CD14-positive monocyte (primary cell): ENCODE measurements around the gene PIP5K1C. TPM values are rescaled to one million over a fixed set of nuclear protein-coding genes. Genes with fewer than 3 reads are reported as not detected.

Experiments
- DNase-seq, 3 donors: peaks; one replicate each; pipeline ENCODE4 v3.0.0-alpha.2; 2011 to 2022
- H2AFZ ChIP-seq: 2 replicates; pipeline ENCODE4 v1.6.0; 2012; ENCODE audit warnings: mild to moderate bottlenecking, low read depth, low read length, inconsistent platforms; ENCODE audit not compliant: insufficient read depth, poor library complexity, severe bottlenecking
- H3K27ac ChIP-seq, 2 donors: 1 replicate in 1 of 2; 2 replicates in 1 of 2; pipeline ENCODE4 v1.5.1; 2012 to 2013; ENCODE audit warnings: low read length in 2 of 2, control low read depth in 1 of 2, inconsistent platforms in 1 of 2, low read depth in 1 of 2, mild to moderate bottlenecking in 1 of 2
- H3K27me3 ChIP-seq, 2 donors: one replicate each; pipeline versions ENCODE4 v1.6.0 to v1.6.1; 2011 to 2013; ENCODE audit warnings: low read length in 2 of 2; ENCODE audit not compliant: control insufficient read depth in 2 of 2, insufficient read depth in 2 of 2
- H3K36me3 ChIP-seq, 2 donors: replicated peaks in 1 of 2; 1 replicate in 1 of 2; 2 replicates in 1 of 2; pipeline versions ENCODE4 v1.5.1 to v1.6.1; 2012 to 2013; ENCODE audit warnings: low read length in 2 of 2, control low read depth in 1 of 2, inconsistent platforms in 1 of 2, mild to moderate bottlenecking in 1 of 2; ENCODE audit not compliant: insufficient read depth in 2 of 2, control insufficient read depth in 1 of 2
- H3K4me1 ChIP-seq, 2 donors: 1 replicate in 1 of 2; 2 replicates in 1 of 2; pipeline versions ENCODE4 v1.5.1 to v1.6.1; 2012 to 2013; ENCODE audit warnings: low read length in 2 of 2, control low read depth in 1 of 2, inconsistent platforms in 1 of 2, mild to moderate bottlenecking in 1 of 2, moderate library complexity in 1 of 2; ENCODE audit not compliant: insufficient read depth in 2 of 2, control insufficient read depth in 1 of 2
- H3K4me2 ChIP-seq: replicated peaks from 2 replicates; pipeline ENCODE3; 2012; ENCODE audit warnings: low read length, moderate library complexity, mild to moderate bottlenecking; ENCODE audit not compliant: poor library complexity, severe bottlenecking; ENCODE audit errors: extremely low read depth
- H3K4me3 ChIP-seq, 3 experiments: fragments of 200-600 bp in 1 of 3; sonication (generic) in 1 of 3; replicated peaks in 1 of 3; 1 replicate in 2 of 3; 2 replicates in 1 of 3; pipeline ENCODE4 v1.5.1; 2011 to 2013; ENCODE audit warnings: low read length in 3 of 3, mild to moderate bottlenecking in 3 of 3, control low read depth in 2 of 3, low read depth in 2 of 3, inconsistent platforms in 1 of 3, moderate library complexity in 1 of 3
- H3K79me2 ChIP-seq: 2 replicates; pipeline ENCODE4 v1.6.0; 2012; ENCODE audit warnings: mild to moderate bottlenecking, control low read depth, inconsistent platforms, low read length, moderate library complexity; ENCODE audit not compliant: insufficient read depth
- H3K9ac ChIP-seq: 2 replicates; pipeline ENCODE4 v1.6.0; 2017; ENCODE audit warnings: low read length, mild to moderate bottlenecking; ENCODE audit not compliant: insufficient read depth, poor library complexity, severe bottlenecking
- H3K9me3 ChIP-seq, 2 donors: replicated peaks in 1 of 2; 1 replicate in 1 of 2; 2 replicates in 1 of 2; pipeline versions ENCODE4 v1.5.1 to v1.6.1; 2012 to 2013; ENCODE audit warnings: low read length in 2 of 2, control low read depth in 1 of 2; ENCODE audit not compliant: control insufficient read depth in 1 of 2, insufficient read depth in 1 of 2
- H4K20me1 ChIP-seq: 2 replicates; pipeline ENCODE4 v1.6.0; 2012; ENCODE audit warnings: mild to moderate bottlenecking, low read length, control low read depth, moderate library complexity; ENCODE audit not compliant: insufficient read depth
- H3K27ac Mint-ChIP-seq, 7 donors: one replicate each; pipeline ENCODE4 v1.8.0; 2020; ENCODE audit warnings: mild to moderate bottlenecking in 7 of 7, mixed read lengths in 7 of 7, moderate library complexity in 6 of 7, inconsistent platforms in 2 of 7
- H3K27me3 Mint-ChIP-seq, 3 donors: one replicate each; pipeline ENCODE4 v1.8.0; 2021 to 2022; ENCODE audit warnings: low read depth in 3 of 3, mild to moderate bottlenecking in 3 of 3, mixed read lengths in 3 of 3, moderate library complexity in 3 of 3, inconsistent platforms in 1 of 3
- H3K36me3 Mint-ChIP-seq, 2 donors: one replicate each; pipeline ENCODE4 v1.8.0; 2020; ENCODE audit warnings: mixed read lengths in 2 of 2, inconsistent platforms in 1 of 2, mild to moderate bottlenecking in 1 of 2
- H3K4me1 Mint-ChIP-seq: one replicate; pipeline ENCODE4 v1.8.0; 2020; ENCODE audit warnings: mild to moderate bottlenecking, mixed read lengths
- H3K4me3 Mint-ChIP-seq, 2 donors: one replicate each; pipeline ENCODE4 v1.8.0; 2020; ENCODE audit warnings: mild to moderate bottlenecking in 2 of 2, mixed read lengths in 2 of 2, moderate library complexity in 1 of 2
- H3K9me3 Mint-ChIP-seq, 7 donors: one replicate each; pipeline ENCODE4 v1.8.0; 2020 to 2022; ENCODE audit warnings: mixed read lengths in 7 of 7, mild to moderate bottlenecking in 6 of 7, moderate library complexity in 6 of 7, inconsistent platforms in 2 of 7
- CTCF ChIP-seq: fragments of 200-600 bp; IDR thresholded peaks from one replicate; pipeline ENCODE4 v1.8.0; 2022; ENCODE audit warnings: antibody characterized with exemption, mild to moderate bottlenecking
- WGBS: methylation state at CpG from one replicate; pipeline ENCODE4 v1.1.5; 2013; ENCODE audit warnings: missing lambda C conversion rate; ENCODE audit not compliant: insufficient coverage; 5-methylcytosine and 5-hydroxymethylcytosine counted together
- intact Hi-C, 2 donors: fragments of 100-400 bp; cut with micrococcal nuclease; formaldehyde crosslinking; loops; one replicate each; pipeline versions ENCODE4 v1.15.0 to v1.15.1; 2023
- polyA plus RNA-seq, 3 donors: library from polyadenylated mRNA; depleted of rRNA in 1 of 3; unstranded in 2 of 3; stranded (reverse) in 1 of 3; fragments of 300-500 nt in 2 of 3; fragments of >200 nt in 1 of 3; fragmentation: Illumina TruSeq in 2 of 3; gene quantifications; 1 replicate in 2 of 3; 2 replicates in 1 of 3; pipeline ENCODE4 v1.2.3, GENCODE V29; 2012 to 2021

PIP5K1C gene
- polyA plus RNA-seq, 3 donors: 6.5 to 19.5 (median 10.1) TPM

- Histone ChIP-seq H3K9me3 (no peaks in the 10 kb centered on the region), H3K4me2 (peak overlapping the region; percentile 65), H4K20me1 (peaks cover 98% of the 10 kb centered on the region), H3K27me3 (peaks cover 3 to 18% of the 10 kb centered on the region in 2 donors), H3K9ac (peak overlapping the region; percentile 60), H3K4me1 (peaks cover 25% of the 10 kb centered on the region in 2 donors), H2AFZ (no peak overlapping the region), H3K4me3 (peak overlapping the region in 1 of 3 experiments; percentile 49), H3K36me3 (peaks cover 1 to 18% of the 10 kb centered on the region in 2 donors), H3K79me2 (peaks cover 17% of the 10 kb centered on the region), H3K27ac (no peak overlapping the region)
- peaks cover 27 to 41% of the 10 kb centered on the region in 2 donors for H3K36me3 Mint-ChIP-seq
- peak overlapping the region; percentile 65 to 76 for H3K4me3 Mint-ChIP-seq
- WGBS: 13% methylated on average over 34 of the region's 40 CpGs
- intact Hi-C loops: no loop called here
- peaks cover 13 to 29% (median 21%) of the 10 kb centered on the region in 3 donors for H3K27me3 Mint-ChIP-seq
- peaks cover 0 to 6% (median 0%) of the 10 kb centered on the region in 7 donors for H3K9me3 Mint-ChIP-seq
- peak; percentile 6 to 36 (median 15) for DNase-seq
- H3K4me1 Mint-ChIP-seq: peaks cover 24% of the 10 kb centered on the region
- TF ChIP-seq CTCF: no peak
- H3K27ac Mint-ChIP-seq: peak overlapping the region in 1 of 7 donors; percentile 37
Measured at GRCh38 chr19:3671680-3672574, 28.3 kb downstream of the PIP5K1C start.

- Histone ChIP-seq H3K4me2 (peak overlapping the region; percentile 65), H3K9me3 (no peaks in the 10 kb centered on the region), H3K79me2 (peaks cover 11% of the 10 kb centered on the region), H3K36me3 (peaks cover 2 to 27% of the 10 kb centered on the region in 2 donors), H3K9ac (peak overlapping the region; percentile 60), H2AFZ (no peak overlapping the region), H3K4me3 (peak overlapping the region in 1 of 3 experiments; percentile 49), H3K27me3 (peaks cover 3 to 18% of the 10 kb centered on the region in 2 donors), H3K4me1 (peaks cover 21 to 25% of the 10 kb centered on the region in 2 donors), H3K27ac (no peak overlapping the region), H4K20me1 (peaks cover 98% of the 10 kb centered on the region)
- Mint-ChIP-seq H3K27ac (peak overlapping the region in 4 of 7 donors; percentile 25 to 88 (median 60)), H3K4me1 (peaks cover 24% of the 10 kb centered on the region), H3K4me3 (peak overlapping the region; percentile 65 to 88), H3K27me3 (peaks cover 13 to 29% (median 21%) of the 10 kb centered on the region in 3 donors), H3K9me3 (peaks cover 0 to 6% (median 0%) of the 10 kb centered on the region in 7 donors), H3K36me3 (peaks cover 33 to 43% of the 10 kb centered on the region in 2 donors)
- WGBS: 3% methylated on average over 35 of the region's 45 CpGs
- intact Hi-C loops: no loop called here
- peak; percentile 12 to 43 (median 18) for DNase-seq
- TF ChIP-seq CTCF: no peak
Measured at GRCh38 chr19:3670796-3671679, 29.2 kb downstream of the PIP5K1C start.
